GM12875 (cell line): ENCODE results near the gene TAPT1.

Experiments used
- H3K4me3 ChIP-seq: one replicate; pipeline ENCODE4 v1.5.1; 2011; ENCODE audit warnings: low read depth, low read length, control low read depth
- CTCF ChIP-seq: IDR thresholded peaks from 2 replicates; pipeline ENCODE4 v1.5.1; 2011; ENCODE audit warnings: low read depth, mild to moderate bottlenecking, control low read depth, inconsistent platforms, low read length, moderate library complexity, borderline replicate concordance; ENCODE audit not compliant: insufficient read depth

The TAPT1 gene

GRCh38 chr4:16142598-16143310 lies 83.5 kb downstream of the TAPT1 start:
- no peak for TF ChIP-seq CTCF
- no peak overlapping the region for H3K4me3 ChIP-seq

- no peak for TF ChIP-seq CTCF
- H3K4me3 ChIP-seq, result no peak overlapping the region
These were observed 85.4 kb downstream of the TAPT1 start for GRCh38 chr4:16140879-16141249.

- no peak overlapping the region for H3K4me3 ChIP-seq
- TF ChIP-seq CTCF, result no peak
These were observed 85.9 kb downstream of the TAPT1 start for GRCh38 chr4:16140231-16140878.

GRCh38 chr4:16139066-16139945 lies 87.0 kb downstream of the TAPT1 start:
- no peak overlapping the region for H3K4me3 ChIP-seq
- TF ChIP-seq CTCF, result no peak

GRCh38 chr4:16136827-16137226 lies 89.4 kb downstream of the TAPT1 start:
- no peak overlapping the region for H3K4me3 ChIP-seq
- no peak for TF ChIP-seq CTCF

GRCh38 chr4:16136311-16136710 lies 90.0 kb downstream of the TAPT1 start:
- TF ChIP-seq CTCF, result no peak
- H3K4me3 ChIP-seq, result no peak overlapping the region
